ENCODE results near the gene BEGAIN. TPM values are rescaled to one million over a fixed set of nuclear protein-coding genes. Genes with fewer than 3 reads are reported as not detected.

Gene BEGAIN
- total RNA-seq, 2 donors from 2014 or later, result 1.7 to 2.1 TPM

DNA sequence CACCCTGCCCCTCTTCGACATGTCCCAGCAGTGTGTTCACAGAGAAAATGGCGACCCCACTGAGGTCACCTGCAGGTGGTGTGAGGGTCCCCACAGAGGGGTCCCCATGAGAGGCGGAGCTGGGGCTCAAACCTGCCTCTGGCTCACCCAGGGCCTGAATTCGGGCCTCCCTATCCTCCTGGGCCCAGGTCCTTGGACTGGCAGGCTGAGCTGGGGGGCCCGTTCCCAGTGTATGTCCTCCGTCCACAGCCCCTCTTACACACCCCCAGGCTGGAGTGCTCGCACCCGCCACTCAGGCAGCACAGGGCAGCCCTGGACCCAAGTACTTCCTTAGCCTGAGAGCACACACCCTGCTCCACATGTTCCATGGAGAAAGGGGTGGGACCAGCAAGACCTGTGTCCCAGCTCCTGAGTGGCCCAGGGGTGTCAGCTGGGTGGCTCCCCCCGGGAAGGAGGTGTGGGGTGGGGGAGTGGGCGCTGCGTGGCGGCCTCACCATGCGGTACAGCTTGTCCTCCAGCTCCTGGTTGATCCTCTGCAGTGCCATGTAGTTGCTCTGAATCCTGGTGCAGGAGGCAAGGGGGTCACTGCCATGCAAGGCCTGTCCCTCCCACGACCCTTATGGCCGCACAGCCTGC, 42.6 kb downstream of the BEGAIN start:
- DNase-seq, result no peak
- no peak for ATAC-seq
- intact Hi-C loops (cut with DNase I), result no loop called here

DNA sequence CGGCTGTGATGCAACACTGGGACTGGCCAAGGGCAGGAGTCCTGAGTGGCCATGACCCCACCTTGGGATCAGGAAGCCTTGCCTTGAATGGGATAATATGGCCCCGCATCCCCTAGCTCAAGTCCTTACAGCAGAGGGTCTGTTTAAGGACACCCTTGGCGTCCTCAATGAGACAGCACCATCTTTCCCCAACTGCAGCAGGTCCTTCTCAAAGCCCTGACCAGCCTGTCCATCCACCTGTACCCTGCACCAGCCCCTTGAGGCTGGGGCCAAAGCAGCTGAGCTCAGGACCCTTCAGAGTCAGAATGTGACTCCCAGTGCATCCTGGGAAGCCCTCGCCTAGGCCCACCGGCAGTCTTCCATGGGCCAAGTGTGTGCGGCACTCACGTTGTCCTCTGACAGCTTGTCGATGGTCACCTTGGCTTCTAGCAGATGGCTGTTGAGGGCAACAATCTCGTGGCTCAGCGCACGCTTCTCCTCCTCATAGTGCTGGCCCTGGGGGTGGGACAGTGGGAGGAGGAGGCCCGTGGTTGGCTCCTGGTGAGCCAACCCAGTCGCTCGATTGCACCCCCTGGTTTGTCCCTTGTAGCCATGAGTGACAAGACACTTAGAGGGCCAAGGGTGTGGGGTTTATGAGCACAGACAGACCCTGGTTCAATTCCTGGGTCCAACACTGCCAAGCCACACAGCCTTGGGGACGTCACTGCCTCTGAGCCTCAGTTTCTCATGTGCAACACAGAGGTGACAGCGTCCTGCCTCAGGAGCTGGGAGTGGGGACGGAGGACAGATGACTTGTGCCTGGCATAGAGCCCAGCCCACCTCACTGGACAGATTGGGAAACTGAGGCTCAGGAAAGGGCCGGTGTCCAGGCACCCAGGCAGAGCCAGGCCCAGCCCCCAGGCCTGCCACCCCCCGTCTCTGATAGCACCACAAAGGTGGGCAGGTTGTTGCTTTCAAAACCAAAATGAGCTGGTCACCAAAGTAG, 43.5 kb downstream of the BEGAIN start:
- DNase-seq, result no peak
- ATAC-seq, result no peak
- intact Hi-C loops (cut with DNase I), result no loop called here

DNA sequence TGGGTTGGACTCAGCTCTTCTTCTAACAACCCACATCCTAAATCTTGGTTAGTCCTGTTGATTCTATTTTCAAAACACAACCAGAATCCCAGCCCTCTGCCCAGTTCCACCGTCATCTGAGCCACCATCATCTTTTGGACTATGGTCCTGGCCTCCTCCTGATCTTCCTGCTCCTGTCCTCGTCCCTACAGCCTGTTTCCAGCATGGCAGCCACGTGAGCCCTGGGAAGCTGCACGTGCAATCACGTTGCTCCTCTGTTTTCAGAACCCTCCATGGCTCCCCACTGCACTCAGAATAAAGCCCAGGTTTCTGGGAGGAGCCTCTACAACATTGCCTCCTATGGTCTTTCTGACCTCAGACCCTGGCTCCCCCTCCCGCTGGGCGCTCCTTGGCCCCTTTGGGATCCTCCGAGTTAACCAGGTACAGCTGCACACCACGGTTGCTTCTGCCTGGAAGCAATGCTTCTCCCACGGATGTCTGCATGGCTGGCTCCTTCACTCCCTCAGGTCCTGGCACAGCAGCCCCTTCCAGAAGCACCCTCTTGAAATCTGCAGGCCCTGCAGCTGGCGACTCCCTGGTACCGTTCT, 44.5 kb downstream of the BEGAIN start:
- ATAC-seq (no peak), DNase-seq (no peak)
- intact Hi-C loops (cut with DNase I), result no loop called here

DNA sequence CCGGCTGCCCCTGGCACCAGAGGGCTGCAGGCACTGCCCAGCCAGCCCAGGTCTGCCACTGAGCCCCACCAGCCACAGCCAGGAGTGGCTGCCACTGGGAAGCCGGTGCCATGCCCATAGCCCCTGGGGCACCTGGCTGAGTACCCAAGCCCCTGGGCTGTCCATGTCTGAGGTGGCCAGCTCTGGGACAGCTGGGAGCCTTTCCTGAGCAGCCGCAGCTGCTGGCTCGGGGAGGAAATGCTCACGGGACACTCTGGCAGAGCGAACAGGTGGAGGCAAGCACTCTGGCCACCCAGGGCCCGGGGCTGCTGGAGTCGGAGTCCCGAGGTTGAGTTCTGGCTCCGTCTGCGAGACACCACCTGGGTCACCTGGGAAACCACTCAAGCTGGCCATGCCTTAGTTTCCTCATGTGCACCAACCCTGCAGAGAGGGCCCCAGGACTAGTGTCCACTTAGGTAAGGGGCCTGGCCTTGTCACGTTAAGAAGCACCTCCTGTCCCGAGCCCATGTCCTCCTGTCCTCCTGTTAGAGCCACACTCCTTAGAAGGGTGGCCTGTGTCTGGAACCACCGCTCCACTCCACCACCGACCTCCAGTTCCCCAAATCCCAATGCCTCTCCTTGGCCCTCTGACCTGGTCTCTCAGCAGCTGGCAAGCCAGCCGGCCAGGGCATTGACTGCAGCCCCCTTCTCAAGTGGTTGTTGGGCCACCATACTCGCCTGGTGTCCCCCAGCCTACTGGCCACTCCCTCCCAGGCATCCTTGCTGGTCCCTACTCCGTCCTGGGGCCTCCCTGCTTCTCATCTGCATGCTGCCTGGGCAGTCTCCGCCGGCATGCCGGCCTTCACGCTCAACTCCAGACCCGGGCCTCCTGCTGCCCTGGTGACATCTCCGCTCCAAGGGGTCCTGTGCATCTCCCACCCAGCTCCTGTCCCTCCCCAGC, 45.3 kb downstream of the BEGAIN start:
- no peak for ATAC-seq
- intact Hi-C loops (cut with DNase I), result no loop called here
- peak; percentile 7 for DNase-seq

DNA sequence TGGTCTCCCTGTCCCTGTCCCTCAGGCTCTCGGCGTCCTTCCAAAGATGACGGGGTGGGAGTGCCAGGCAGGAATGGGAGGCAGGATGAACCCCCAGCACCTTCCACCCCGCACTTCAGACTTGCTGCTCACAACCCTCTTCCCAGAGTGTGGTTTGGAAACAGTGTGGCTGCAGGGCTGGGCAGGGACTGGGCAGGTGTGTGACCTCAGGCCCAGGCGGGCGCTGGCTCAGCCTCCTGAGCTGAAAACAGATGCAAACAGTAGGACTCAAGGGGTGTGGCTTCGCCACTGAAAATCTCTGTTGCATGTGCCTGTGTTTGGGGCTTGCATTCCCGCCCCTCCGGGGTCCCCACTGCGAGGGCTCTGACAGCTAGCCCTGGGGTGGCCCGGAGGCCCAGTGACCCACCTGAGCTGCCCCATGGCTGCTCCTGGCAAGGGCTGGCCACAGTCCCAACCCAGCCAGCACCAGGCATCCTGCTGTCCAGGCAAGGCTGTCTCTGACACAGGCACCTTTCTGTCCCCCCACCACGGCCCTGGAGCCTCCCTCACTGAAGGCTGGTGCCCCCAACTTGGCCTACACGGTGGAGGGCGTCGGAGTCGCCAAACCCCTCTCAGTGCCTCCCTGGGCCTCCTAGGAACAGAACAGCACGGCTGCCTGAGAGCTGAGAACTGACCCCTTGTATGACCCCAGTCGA, 46.1 kb downstream of the BEGAIN start:
- intact Hi-C loops (cut with DNase I), result no loop called here
- DNase-seq (peak; percentile 18), ATAC-seq (no peak)

DNA sequence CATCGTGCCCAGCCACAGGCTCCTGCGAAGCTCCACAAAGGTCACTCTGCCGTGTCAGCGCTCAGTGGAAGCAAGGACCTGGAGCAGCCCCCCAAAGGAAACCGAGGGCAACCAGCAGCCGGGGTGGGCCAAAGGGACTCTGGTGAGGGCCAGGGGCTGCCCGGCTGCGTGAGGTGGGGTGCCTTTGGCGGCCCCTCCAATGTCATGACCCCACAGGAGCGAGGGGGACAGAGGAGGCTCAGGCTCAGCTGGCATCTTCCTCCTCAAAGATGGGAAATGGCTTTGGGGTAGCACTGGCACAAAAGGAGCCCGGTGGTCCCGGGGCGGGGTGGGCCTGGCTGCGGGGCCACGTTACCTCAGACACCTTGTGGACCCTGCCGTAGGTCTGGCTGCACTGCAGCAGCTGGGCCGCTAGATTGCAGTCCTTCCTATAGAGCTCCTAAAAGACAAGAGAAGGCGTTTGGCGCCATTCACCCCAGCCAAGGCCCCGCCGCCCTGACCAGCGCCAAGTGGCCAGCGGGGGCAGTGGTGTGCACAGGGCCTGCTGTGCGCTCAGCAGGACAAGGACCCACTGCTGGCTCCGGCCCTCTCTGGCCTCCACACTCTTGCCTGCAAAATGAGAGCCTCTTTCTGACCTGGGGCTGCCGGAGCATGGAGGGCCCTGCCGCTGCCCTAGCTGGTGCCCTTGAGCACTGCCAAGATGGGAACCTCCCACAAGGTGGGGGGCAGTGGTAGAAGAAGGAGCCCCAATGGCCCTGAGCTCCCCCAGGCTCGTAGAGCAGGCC, 46.9 kb downstream of the BEGAIN start:
- no peak for ATAC-seq
- intact Hi-C loops (cut with DNase I), result no loop called here

DNA sequence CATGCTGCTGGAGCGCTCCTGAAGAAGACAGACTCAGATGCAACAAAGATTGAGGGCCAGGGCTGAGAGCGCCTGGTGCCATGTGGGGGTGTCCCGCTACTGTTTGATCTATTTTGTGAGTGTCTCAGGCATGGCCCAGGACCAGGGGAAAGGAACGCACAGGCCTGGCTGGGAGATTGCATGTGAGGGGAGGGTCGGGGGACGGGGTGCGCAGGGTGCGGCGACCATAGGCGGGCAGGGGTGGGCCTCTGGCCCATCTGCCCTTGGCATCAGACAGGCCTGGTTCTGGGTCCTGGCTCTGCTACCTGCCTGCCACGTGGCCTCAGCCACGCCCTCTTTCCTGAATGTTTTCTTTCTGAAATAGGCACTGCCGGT, 47.5 kb downstream of the BEGAIN start:
- ATAC-seq, result no peak
- peak; percentile 11 for DNase-seq
- intact Hi-C loops (cut with DNase I), result no loop called here

More for the DNA sequence above, 46.9 kb downstream of the BEGAIN start:
- DNase-seq, result peak; percentile 16

DNA sequence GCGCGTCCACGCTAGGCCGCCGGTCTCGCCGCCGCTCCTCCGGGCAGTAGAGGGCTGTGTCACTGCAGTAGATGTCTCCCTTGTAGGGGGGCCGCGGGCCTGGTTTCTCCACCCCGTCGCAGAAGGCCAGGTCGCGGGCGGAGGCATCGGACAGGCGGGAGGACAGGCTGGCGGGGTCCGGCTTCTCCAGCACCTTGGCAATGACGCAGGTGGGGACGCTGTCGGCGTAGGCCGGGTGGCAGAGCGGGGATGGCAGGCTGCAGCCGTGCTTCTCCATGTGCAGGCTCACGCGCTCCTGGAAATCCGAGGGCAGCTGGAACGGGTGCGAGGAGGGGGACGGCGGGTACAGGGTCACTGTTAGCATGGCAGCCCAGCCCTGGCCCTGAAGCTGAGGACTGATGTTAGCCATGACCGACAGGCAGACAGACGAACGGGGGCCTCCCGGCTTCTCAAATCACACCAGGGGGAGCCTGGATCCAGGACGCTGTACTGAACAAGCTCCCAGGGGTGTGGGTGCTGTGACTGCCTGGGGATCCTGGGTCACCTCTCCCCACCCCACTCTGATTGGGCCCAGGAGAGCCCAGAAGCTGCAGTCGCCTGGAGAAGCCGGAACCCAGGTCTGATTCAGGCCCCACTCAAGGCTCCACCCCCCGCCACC, 48.1 kb downstream of the BEGAIN start:
- ATAC-seq (no peak), DNase-seq (peak; percentile 20)
- intact Hi-C loops (cut with DNase I), result no loop called here

DNA sequence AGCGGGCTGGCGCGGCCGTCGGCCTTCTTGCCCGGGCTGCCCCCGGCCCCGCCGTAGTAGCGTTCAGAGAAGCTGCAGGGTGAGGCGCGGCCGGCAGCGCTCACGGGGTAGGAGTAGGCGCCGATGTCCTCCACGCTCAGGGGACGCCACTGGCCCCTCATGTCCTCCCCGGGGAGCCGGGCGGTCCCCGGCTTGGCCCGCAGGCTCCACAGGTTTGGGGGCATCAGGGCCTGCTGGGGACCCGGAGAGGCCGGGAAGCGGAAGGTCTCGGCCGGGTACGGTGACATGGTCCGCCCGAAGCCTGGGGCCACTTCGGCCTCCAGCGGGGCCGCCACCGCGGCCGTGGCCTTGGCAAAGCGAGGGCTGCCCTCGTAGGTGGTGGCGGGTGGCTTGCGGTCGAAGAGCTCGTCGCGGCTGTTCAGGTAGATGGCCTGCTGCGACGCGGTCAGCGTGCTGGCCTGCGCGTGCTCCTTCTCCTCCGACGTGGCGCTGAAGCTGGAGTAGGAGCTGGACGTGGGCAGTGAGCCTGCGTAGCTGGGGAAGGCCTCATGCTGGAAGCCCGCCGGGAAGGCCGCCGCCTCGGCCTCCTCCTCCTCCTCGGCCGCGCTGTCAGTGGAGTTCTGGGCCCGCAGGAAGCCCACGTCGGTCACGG, 48.7 kb downstream of the BEGAIN start:
- ATAC-seq, result no peak
- peak; percentile 18 for DNase-seq

DNA sequence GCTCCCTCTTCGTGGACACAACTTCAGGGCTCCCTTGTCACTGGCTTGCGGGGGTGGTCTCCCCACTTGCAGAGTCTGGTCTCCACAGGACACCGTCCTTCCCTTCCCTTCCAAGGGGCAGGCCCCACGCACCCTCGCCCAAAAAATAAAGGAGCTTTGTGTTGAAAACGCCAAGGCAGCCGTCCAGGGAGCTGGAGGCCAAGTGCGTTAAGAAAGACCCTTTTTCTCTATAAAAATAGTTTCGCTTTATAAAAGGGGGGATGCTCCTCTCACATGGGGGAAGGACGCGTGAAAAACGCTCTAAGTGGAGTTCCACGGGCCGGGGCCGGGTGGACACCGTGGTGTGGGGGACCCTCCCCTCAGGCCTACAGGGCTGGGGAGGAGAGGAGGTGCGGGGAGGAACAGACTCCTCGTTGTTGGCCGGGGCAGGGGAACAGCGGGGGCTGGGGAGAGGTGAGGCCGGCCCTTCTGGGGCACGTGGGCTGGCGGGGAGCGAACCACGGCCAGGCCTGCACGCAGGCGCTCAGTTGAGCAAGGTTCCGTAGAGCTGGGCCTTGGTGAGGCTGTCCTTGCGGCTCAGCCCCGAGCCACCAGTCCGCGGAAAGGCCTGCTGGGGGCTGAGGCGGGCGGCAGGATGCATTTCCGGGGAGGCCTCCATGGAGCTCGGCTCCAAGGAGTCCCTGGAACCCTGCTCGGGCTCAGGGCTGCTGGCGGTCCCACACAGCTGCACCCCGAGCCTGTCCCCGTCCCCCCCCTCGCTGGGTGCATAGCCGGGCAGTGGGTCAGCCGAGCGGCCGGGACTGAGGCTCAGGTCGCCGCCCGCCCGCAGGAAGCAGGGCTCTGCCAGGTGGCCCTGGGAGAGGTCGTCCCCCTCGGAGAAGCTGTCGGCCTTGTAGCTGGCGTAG, 49.5 kb downstream of the BEGAIN start:
- ATAC-seq (peak in 1 of 2 donors; percentile 20), DNase-seq (peak; percentile 11)
- intact Hi-C loops (cut with DNase I), result no loop called here

More for the DNA sequence above, 48.7 kb downstream of the BEGAIN start:
- intact Hi-C loops (cut with DNase I), result no loop called here

DNA sequence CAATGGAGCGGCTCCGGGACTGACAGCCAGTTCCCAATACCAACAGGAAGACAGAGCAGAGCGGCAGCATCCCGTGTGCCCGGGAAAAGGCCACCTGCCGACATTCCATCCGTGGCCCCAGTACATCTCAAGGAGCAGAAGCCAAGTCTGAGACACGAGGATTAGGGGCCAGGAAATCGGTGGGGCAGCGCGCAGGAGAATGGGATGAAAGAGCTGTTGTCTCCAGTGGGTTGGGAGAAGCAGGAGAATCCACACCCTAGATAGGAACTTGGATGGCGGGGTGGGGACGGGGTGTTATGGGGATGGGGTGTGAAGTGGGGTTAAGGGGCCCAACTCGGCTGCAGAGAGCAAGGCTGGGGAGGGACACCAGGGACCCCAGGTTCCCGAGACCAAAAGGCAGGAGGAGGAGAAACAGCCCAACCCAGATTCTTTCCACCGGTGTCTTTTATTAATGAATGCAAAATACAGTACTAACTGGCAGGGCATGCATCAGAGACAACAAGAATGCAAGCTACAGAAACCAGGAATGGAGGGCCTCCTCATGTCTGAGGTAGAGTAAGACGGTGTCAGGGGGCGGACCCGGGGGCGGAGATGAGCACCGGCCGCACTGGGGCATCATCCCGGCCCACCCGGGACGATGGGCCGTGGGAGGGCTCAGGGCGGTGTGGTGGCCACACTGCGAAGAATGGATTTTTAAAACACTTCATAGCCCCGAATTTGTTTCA, 50.3 kb downstream of the BEGAIN start:
- ATAC-seq (no peak), DNase-seq (peak; percentile 20)
- intact Hi-C loops (cut with DNase I), result no loop called here

DNA sequence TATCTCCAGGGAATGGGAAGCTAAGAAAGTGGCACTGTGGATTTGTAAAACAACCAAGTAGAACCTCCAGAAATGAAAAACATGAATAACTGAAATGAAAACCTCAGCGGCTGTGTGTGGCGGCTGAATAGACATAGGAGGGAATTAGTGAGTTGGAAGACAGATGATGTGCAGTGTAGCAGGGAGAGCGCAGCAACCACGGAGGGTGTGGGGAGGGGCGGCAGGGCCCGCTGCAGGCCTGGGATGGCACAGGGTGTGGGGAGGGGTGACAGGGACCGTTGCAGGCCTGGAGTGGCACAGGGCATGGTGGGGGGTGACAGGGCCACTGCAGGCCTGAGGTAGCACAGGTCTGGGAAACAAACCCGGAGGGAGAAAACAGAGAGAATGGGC, 51.1 kb downstream of the BEGAIN start:
- ATAC-seq (no peak), DNase-seq (no peak)
- intact Hi-C loops (cut with DNase I), result no loop called here

DNA sequence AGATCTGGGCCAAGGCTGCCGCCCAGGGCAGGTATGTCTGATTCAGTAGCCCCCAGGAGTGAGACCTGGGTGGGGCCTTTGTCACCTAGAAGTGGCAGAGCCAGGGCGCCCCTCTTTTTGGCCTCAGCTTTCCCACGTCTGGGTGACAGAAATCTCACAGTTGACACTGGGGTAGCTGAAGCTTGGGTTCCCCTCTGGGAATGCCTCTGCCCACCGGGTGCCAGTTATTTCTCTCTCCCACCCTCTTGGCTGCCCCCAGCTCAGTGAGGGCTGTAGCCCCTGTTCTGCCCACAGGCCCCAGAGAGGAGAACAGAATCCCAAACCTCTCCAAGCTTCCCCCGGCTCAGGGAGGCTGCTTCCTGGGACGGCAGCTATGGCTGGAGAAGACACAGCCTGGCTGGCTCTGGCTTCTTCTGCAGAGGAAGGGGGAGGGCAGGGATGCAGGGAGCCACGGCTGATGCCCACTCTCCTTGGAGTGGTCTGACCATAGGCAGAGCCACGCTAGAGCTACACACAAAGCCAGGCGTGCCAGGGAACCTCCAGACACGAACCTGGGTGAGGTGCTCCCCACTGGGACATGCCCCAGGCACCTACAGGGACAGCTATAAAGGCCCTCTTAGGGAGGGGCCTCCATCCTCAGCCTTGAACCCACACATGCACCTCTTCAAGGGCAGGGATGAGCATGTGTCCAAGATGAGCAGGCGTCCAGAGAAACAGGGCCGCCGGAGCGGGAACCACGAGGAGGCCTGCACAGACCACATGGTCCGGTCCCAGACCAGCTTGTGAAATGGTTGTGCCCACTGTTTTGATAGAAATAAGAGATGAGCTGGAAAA, 51.7 kb downstream of the BEGAIN start:
- intact Hi-C loops (cut with DNase I), result no loop called here
- no peak for ATAC-seq
- no peak for DNase-seq
